OCI-LY3 (cell line): ENCODE measurements around the gene MAB21L4.

Source experiments
- CTCF ChIP-seq: fragments of 200-600, 300-600 bp; sonication (generic); IDR thresholded peaks from 2 replicates; pipeline ENCODE4 v1.5.1; 2014; ENCODE audit warnings: antibody characterized with exemption, low read length, low read depth
- EZH2phosphoT487 ChIP-seq: fragments of 200-600 bp; shearing (Covaris generic); IDR thresholded peaks from 2 replicates; pipeline ENCODE4 v1.6.1; 2018; ENCODE audit warnings: antibody characterized with exemption, mixed run types, low read depth

- no peak for TF ChIP-seq CTCF
- TF ChIP-seq EZH2phosphoT487 = no peak
Observed at GRCh38 chr2:240931319-240931949, 35.5 kb upstream of the MAB21L4 start.
